Testis (tissue), 3 donors: ENCODE measurements around the gene OXA1L. TPM values are rescaled to one million over a fixed set of nuclear protein-coding genes. Genes with fewer than 3 reads are reported as not detected.
"Not testable (repeated sequence)": the region's sequence is repeated elsewhere in the genome, so short reads cannot be mapped to it uniquely, and the experiment has no call there.

Source experiments
- DNase-seq: peaks from one replicate; pipeline ENCODE4 v3.0.0-alpha.2; 2019
- H3K27ac ChIP-seq, 2 donors: fragments of 200-600 bp; sonication (generic); one replicate each; pipeline ENCODE4 v1.5.1; 2019
- H3K27me3 ChIP-seq: fragments of 200-600 bp; sonication (generic); one replicate; pipeline ENCODE4 v1.5.1; 2019
- H3K36me3 ChIP-seq: fragments of 200-600 bp; sonication (generic); one replicate; pipeline ENCODE4 v1.5.1; 2017; ENCODE audit warnings: low read depth; ENCODE audit errors: missing control alignments
- H3K4me1 ChIP-seq: fragments of 200-600 bp; sonication (generic); one replicate; pipeline ENCODE4 v1.5.1; 2019
- H3K4me3 ChIP-seq, 2 donors: fragments of 200-600 bp; sonication (generic); one replicate each; pipeline ENCODE4 v1.5.1; 2017 to 2019
- H3K9me3 ChIP-seq: fragments of 200-600 bp; sonication (generic); one replicate; pipeline ENCODE4 v1.5.1; 2017
- POLR2A ChIP-seq: fragments of 450-650 bp; IDR thresholded peaks from one replicate; pipeline ENCODE4 v1.6.1; 2017; ENCODE audit warnings: antibody characterized with exemption, mild to moderate bottlenecking, moderate library complexity
- WGBS, 2 donors: methylation state at CpG; one replicate each; pipeline ENCODE4 v1.1.5; 2018; 5-methylcytosine and 5-hydroxymethylcytosine counted together
- intact Hi-C: fragments of 100-400 bp; cut with DNase I; formaldehyde crosslinking; loops from one replicate; pipeline ENCODE4 v1.15.1; 2023; ENCODE audit warnings: low total_unique reads
- polyA plus RNA-seq: library from polyadenylated mRNA; stranded (reverse); fragments of 350-450 nt; fragmentation: Illumina TruSeq; extraction: RNeasy Lipid Tissue Mini Kit (QIAGEN cat#74804); gene quantifications from one replicate; pipeline ENCODE4 v1.2.3, GENCODE V29; 2014; ENCODE audit warnings: low read depth, low replicate concordance; ENCODE audit not compliant: insufficient read depth
- total RNA-seq, 2 donors: library from RNA; depleted of rRNA; stranded (reverse); fragments of >200 nt; gene quantifications; one replicate each; pipeline ENCODE4 v1.2.3, GENCODE V29; 2016
- TF ChIP-seq, protein P1 (sequence below), 3 experiments: fragments of 450-650 bp in 2 of 3; fragments of 200-600 bp in 1 of 3; sonication (generic) in 1 of 3; IDR thresholded peaks; one replicate each; pipeline ENCODE4 v1.5.1; 2016 to 2019; ENCODE audit warnings: antibody characterized with exemption in 3 of 3, mild to moderate bottlenecking in 2 of 3, moderate library complexity in 1 of 3

Gene OXA1L
- total and polyA plus RNA-seq, 3 donors from 2014 or later, result 61.7 to 79.8 (median 76.8) TPM

DNA sequence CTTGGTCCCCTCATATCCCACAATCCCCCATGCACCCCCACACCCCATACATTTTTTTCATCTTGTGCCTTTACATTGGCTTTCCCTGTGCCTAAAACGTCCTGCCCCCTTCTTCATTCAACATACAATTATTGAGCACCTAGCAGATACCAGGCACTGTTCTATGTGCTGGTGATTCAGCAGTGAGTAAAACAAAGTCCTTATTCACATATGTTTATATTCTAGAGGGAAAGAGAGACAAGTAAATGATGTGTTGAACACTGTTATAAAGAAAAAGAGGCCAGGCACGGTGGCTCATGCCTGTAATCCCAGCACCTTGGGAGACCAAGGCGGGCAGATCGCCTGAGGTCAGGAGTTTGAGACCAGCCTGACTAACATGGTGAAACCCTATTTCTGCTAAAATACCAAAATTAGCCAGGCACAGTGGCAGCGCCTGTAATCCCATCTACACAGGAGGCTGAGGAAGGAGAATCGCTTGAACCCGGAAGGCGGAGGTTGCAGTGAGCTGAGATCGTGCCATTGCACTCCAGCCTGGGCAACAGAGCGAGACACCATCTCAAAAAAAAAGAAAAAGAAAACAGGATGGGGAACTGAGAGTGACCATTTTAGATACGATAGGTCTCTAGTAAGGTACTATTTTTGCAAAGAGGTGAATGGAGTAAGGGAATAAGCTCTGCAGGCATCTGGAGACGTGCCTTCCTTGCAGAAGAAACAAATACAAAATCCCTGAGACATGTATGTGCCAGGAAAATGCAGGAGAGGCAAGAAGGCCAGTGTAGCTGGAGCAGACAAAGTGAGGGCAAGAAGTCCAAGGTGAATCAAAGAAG lies 36.6 kb downstream of the OXA1L start:
- Histone ChIP-seq H3K4me1 (no peaks in the 10 kb centered on the region), H3K36me3 (no peaks in the 10 kb centered on the region), H3K9me3 (no peaks in the 10 kb centered on the region), H3K27ac (no peak overlapping the region), H3K4me3 (no peak overlapping the region), H3K27me3 (no peaks in the 10 kb centered on the region)
- WGBS, 2 donors, result 85 to 87% methylated on average over 12 of the region's 12 CpGs
- intact Hi-C loops, result no loop called here
- no peak for DNase-seq
- TF ChIP-seq, protein P1, sequence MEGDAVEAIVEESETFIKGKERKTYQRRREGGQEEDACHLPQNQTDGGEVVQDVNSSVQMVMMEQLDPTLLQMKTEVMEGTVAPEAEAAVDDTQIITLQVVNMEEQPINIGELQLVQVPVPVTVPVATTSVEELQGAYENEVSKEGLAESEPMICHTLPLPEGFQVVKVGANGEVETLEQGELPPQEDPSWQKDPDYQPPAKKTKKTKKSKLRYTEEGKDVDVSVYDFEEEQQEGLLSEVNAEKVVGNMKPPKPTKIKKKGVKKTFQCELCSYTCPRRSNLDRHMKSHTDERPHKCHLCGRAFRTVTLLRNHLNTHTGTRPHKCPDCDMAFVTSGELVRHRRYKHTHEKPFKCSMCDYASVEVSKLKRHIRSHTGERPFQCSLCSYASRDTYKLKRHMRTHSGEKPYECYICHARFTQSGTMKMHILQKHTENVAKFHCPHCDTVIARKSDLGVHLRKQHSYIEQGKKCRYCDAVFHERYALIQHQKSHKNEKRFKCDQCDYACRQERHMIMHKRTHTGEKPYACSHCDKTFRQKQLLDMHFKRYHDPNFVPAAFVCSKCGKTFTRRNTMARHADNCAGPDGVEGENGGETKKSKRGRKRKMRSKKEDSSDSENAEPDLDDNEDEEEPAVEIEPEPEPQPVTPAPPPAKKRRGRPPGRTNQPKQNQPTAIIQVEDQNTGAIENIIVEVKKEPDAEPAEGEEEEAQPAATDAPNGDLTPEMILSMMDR (IDR thresholded peaks at IDR 0.05), result no peak
- TF ChIP-seq POLR2A, result no peak

DNA sequence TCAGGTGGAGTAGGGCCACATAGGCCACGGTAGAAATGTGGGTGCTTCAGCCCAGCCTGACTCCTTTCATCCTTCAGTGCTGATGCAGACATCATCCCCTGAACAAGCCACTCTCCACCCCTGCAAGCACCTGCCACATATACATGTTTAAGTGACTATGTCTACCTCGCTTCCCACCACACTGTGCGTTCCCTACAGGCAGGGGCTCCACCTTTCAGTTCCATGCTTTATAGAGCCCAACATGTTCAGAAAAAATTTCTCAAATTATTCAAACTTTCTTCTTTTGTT lies 37.1 kb downstream of the OXA1L start:
- Histone ChIP-seq H3K27me3 (no peaks in the 10 kb centered on the region), H3K36me3 (no peaks in the 10 kb centered on the region), H3K9me3 (no peaks in the 10 kb centered on the region), H3K27ac (no peak overlapping the region), H3K4me1 (no peaks in the 10 kb centered on the region), H3K4me3 (no peak overlapping the region)
- no peak for DNase-seq
- intact Hi-C loops, result no loop called here
- TF ChIP-seq POLR2A, result no peak
- TF ChIP-seq, protein P1 (IDR thresholded peaks at IDR 0.05), result no peak
- 89 to 93% methylated on average over 3 of the region's 3 CpGs for WGBS, 2 donors

DNA sequence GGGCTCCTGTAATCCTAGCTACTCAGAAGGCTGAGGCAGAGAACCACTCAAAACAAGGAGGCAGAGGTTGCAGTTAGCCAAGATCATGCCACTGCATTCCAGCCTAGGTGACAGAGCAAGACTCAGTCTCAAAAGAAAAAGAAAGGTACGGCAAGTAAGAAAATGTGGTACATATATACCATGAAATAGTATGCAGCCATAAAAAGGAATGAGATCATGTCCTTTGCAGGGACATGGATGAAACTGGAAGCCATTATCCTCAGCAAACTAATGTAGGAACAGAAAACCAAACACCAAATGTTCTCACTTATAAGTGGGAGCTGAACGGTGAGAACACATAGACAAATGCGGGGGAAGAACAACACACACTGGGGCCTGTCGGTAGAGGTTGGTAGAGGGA lies 38.7 kb downstream of the OXA1L start:
- H3K27me3 ChIP-seq, H3K27ac ChIP-seq, intact Hi-C loops, DNase-seq, H3K4me1 ChIP-seq, H3K9me3 ChIP-seq, H3K36me3 ChIP-seq, H3K4me3 ChIP-seq: not testable (repeated sequence)
- WGBS, 2 donors, result 83 to 92% methylated on average over 4 of the region's 4 CpGs

DNA sequence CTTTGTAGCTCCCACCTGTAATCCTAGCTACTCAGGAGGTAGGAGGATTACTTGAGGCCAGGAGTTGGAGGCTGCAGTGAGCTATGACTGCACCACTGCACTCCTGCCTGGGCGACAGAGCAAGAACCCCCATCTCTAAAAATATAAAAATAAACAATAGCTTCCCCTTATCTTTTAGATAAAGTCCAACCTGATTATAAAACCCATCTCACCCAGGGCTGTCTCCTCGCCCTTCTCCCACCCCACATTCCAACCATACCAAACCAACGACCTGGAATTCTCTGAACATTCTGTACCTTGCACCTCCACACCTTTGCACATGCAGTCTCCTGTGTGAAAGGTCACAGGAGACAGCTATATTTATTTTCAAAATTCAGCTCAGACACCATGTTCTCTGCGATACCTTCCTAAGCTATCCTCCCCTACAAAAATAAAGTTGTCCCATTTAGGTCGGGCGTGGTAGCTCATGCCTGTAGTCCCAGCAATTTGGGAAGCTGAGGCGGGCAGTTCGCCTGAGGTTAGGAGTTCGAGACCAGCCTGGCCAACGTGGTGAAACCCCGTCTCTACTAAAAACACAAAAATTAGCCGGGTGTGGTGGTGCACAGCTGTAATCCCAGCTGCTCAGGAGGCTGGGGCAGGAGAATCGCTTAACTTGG lies 41.1 kb downstream of the OXA1L start:
- Histone ChIP-seq H3K27ac (no peak overlapping the region), H3K36me3 (no peaks in the 10 kb centered on the region), H3K4me1 (no peaks in the 10 kb centered on the region), H3K27me3 (no peaks in the 10 kb centered on the region), H3K9me3 (no peaks in the 10 kb centered on the region), H3K4me3 (no peak overlapping the region)
- intact Hi-C loops, result no loop called here
- TF ChIP-seq, protein P1 (IDR thresholded peaks at IDR 0.05), result no peak
- TF ChIP-seq POLR2A, result no peak
- no peak for DNase-seq
- 75 to 78% methylated on average over 13 of the region's 13 CpGs for WGBS, 2 donors

DNA sequence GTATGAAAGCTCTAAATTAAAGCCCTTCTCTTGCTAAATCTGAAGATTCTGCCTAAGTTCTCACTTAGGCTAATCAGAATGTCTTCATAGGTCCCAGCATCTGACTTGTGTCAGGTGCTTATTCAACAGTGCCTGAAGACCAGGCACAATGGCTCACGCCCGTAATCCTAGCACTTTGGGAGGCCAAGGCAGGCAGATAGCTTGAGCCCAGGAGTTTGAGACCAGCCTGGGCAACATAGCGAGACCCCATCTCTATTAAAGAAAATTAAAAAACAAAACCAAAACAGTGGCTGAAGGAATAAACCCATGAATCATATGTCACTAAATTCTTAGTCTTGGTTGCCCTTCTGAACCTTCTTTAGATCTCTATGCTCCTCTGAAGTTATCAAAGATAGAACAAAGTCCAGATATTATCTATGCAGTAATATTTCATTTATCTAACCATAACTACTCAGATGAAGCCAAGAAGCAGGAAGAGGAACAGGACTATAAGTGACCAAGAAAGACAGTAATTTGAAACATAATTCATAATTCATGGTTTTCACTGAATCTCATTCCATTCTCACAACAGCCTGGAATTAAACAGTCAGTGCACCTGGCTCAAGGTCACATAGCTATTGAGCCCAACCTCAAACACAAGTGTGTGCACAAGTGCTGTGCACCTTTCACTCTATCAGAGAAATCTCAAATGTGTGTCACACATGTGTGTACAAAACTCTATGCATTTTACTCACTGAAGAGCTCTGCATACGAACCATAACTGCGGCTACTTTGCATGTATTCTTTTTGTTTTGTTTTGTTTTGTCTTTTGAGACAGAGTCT lies 42.1 kb downstream of the OXA1L start:
- no peak for DNase-seq
- TF ChIP-seq POLR2A, result no peak
- TF ChIP-seq, protein P1 (IDR thresholded peaks at IDR 0.05), result no peak
- H3K4me3 ChIP-seq, result no peak overlapping the region
- H3K4me1 ChIP-seq, result no peaks in the 10 kb centered on the region
- intact Hi-C loops, result no loop called here
- no peaks in the 10 kb centered on the region for H3K36me3 ChIP-seq
- WGBS, 2 donors, result 81 to 86% methylated on average over 5 of the region's 5 CpGs
- H3K27ac ChIP-seq, result no peak overlapping the region
- H3K9me3 ChIP-seq, result no peaks in the 10 kb centered on the region
- no peaks in the 10 kb centered on the region for H3K27me3 ChIP-seq
